ENCODE measurements around the gene PCDHB12. TPM values are rescaled to one million over a fixed set of nuclear protein-coding genes. Genes with fewer than 3 reads are reported as not detected.
"Not testable (repeated sequence)": the region's sequence is repeated elsewhere in the genome, so short reads cannot be mapped to it uniquely, and the experiment has no call there.

Gene PCDHB12
- total and polyA plus RNA-seq, 3 experiments from 2014 or later = not detected

GRCh38 chr5:141196363-141196762 lies 12.2 kb upstream of the PCDHB12 start:
- Mint-ChIP-seq H3K4me3 (no peak overlapping the region), H3K4me1 (no peaks in the 10 kb centered on the region), H3K9me3 (peaks cover 45 to 60% (median 53%) of the 10 kb centered on the region in 5 donors), H3K36me3 (peaks cover 0 to 3% (median 0%) of the 10 kb centered on the region in 3 donors), H3K27me3 (peaks cover 33 to 60% of the 10 kb centered on the region in 2 donors), H3K27ac (no peak overlapping the region)
- ChIA-PET POLR2A (no interaction called here), CTCF (no interaction called here)
- H3K27ac ChIP-seq (ENCODE audit: low read depth, low read length) = no peak overlapping the region
- no peaks in the 10 kb centered on the region for H3K36me3 ChIP-seq (ENCODE audit: insufficient read depth, low read length)
- DNase-seq = no peak
- H3K9me3 ChIP-seq (ENCODE audit: low read length) = peaks cover 5% of the 10 kb centered on the region
- H3K4me3 ChIP-seq (ENCODE audit: low read length) = no peak overlapping the region
- no peaks in the 10 kb centered on the region for H3K27me3 ChIP-seq (ENCODE audit: insufficient read depth, low read length, poor library complexity, severe bottlenecking)
- no peaks in the 10 kb centered on the region for H3K4me1 ChIP-seq (ENCODE audit: insufficient read depth, low read length)

- H3K27ac ChIP-seq (ENCODE audit: low read depth, low read length) = no peak within 1 kb of the TSS
- no peaks in the 10 kb centered on the region for H3K36me3 ChIP-seq (ENCODE audit: insufficient read depth, low read length)
- H3K27ac Mint-ChIP-seq = peak within 1 kb of the TSS in 1 of 8 donors; percentile 41
- no peaks in the 10 kb centered on the region for H3K27me3 ChIP-seq (ENCODE audit: insufficient read depth, low read length, poor library complexity, severe bottlenecking)
- peaks cover 0 to 3% (median 0%) of the 10 kb centered on the region in 3 donors for H3K36me3 Mint-ChIP-seq
- CTCF ChIA-PET = no interaction called here
- peak within 1 kb of the TSS in 1 of 7 donors; percentile 15 for H3K4me3 Mint-ChIP-seq
- no peaks in the 10 kb centered on the region for H3K4me1 ChIP-seq (ENCODE audit: insufficient read depth, low read length)
- peaks cover 39 to 52% (median 47%) of the 10 kb centered on the region in 5 donors for H3K9me3 Mint-ChIP-seq
- POLR2A ChIA-PET = no interaction called here
- H3K27me3 Mint-ChIP-seq = peaks cover 28 to 46% of the 10 kb centered on the region in 2 donors
- no peak for DNase-seq
- H3K4me3 ChIP-seq (ENCODE audit: low read length) = no peak within 1 kb of the TSS
- H3K4me1 Mint-ChIP-seq = no peaks in the 10 kb centered on the region
- peaks cover 5% of the 10 kb centered on the region for H3K9me3 ChIP-seq (ENCODE audit: low read length)
Observed at GRCh38 chr5:141199359-141200235, 8.9 kb upstream of the PCDHB12 start, which contains the start of gene PCDHB11. TSS of gene PCDHB11 (plus strand) at chr5:141199627. CDS start at chr5:141199775, 148 bp downstream.

GRCh38 chr5:141201126-141201525 lies 7.4 kb upstream of the PCDHB12 start:
- CTCF ChIA-PET, H3K27ac Mint-ChIP-seq: not testable (repeated sequence)
- H3K27me3 Mint-ChIP-seq = peaks cover 31 to 54% of the 10 kb centered on the region in 2 donors

GRCh38 chr5:141201646-141202045 lies 6.9 kb upstream of the PCDHB12 start:
- peaks cover 32 to 56% of the 10 kb centered on the region in 2 donors for H3K27me3 Mint-ChIP-seq
- CTCF ChIA-PET, H3K4me3 Mint-ChIP-seq: not testable (repeated sequence)

More at GRCh38 chr5:141201126-141201525, 7.4 kb upstream of the PCDHB12 start:
- H3K4me1 Mint-ChIP-seq; H3K36me3 Mint-ChIP-seq; H3K27ac ChIP-seq (ENCODE audit: low read depth, low read length); H3K9me3 ChIP-seq (ENCODE audit: low read length); H3K4me1 ChIP-seq (ENCODE audit: insufficient read depth, low read length); POLR2A ChIA-PET; DNase-seq; H3K27me3 ChIP-seq (ENCODE audit: insufficient read depth, low read length, poor library complexity, severe bottlenecking); H3K36me3 ChIP-seq (ENCODE audit: insufficient read depth, low read length); H3K4me3 ChIP-seq (ENCODE audit: low read length): not testable (repeated sequence)
- Mint-ChIP-seq H3K4me3 (peak overlapping the region in 1 of 7 donors; percentile 15), H3K9me3 (peaks cover 30 to 43% (median 40%) of the 10 kb centered on the region in 5 donors)

GRCh38 chr5:141210281-141210680 lies 1.8 kb downstream of the PCDHB12 start:
- H3K27me3 ChIP-seq (ENCODE audit: insufficient read depth, low read length, poor library complexity, severe bottlenecking) = peaks cover 13% of the 10 kb centered on the region
- H3K9me3 ChIP-seq (ENCODE audit: low read length); POLR2A ChIA-PET; H3K4me3 ChIP-seq (ENCODE audit: low read length); H3K27ac ChIP-seq (ENCODE audit: low read depth, low read length); CTCF ChIA-PET; H3K4me3 Mint-ChIP-seq; H3K4me1 ChIP-seq (ENCODE audit: insufficient read depth, low read length); H3K36me3 Mint-ChIP-seq; H3K4me1 Mint-ChIP-seq; H3K27ac Mint-ChIP-seq; DNase-seq; H3K36me3 ChIP-seq (ENCODE audit: insufficient read depth, low read length): not testable (repeated sequence)
- Mint-ChIP-seq H3K9me3 (peaks cover 4 to 17% (median 15%) of the 10 kb centered on the region in 5 donors), H3K27me3 (peaks cover 37 to 71% of the 10 kb centered on the region in 2 donors)

More at GRCh38 chr5:141201646-141202045, 6.9 kb upstream of the PCDHB12 start:
- H3K36me3 Mint-ChIP-seq; H3K4me3 ChIP-seq (ENCODE audit: low read length); H3K36me3 ChIP-seq (ENCODE audit: insufficient read depth, low read length); H3K27me3 ChIP-seq (ENCODE audit: insufficient read depth, low read length, poor library complexity, severe bottlenecking); POLR2A ChIA-PET; H3K4me1 ChIP-seq (ENCODE audit: insufficient read depth, low read length); H3K9me3 ChIP-seq (ENCODE audit: low read length); H3K27ac ChIP-seq (ENCODE audit: low read depth, low read length); DNase-seq; H3K4me1 Mint-ChIP-seq; H3K27ac Mint-ChIP-seq: not testable (repeated sequence)
- H3K9me3 Mint-ChIP-seq = peaks cover 25 to 38% (median 35%) of the 10 kb centered on the region in 5 donors

GRCh38 chr5:141210849-141211248 lies 2.3 kb downstream of the PCDHB12 start:
- peaks cover 36 to 69% of the 10 kb centered on the region in 2 donors for H3K27me3 Mint-ChIP-seq

GRCh38 chr5:141213656-141214339 lies 5.3 kb downstream of the PCDHB12 start, which contains the start of gene PCDHB13:
TSS of gene PCDHB13 (plus strand) at chr5:141213919. CDS start at chr5:141214124, 205 bp downstream.
- H3K27me3 Mint-ChIP-seq = peaks cover 42 to 56% of the 10 kb centered on the region in 2 donors
- POLR2A ChIA-PET; H3K27me3 ChIP-seq (ENCODE audit: insufficient read depth, low read length, poor library complexity, severe bottlenecking); H3K27ac Mint-ChIP-seq; H3K36me3 Mint-ChIP-seq; H3K4me1 Mint-ChIP-seq; DNase-seq; H3K27ac ChIP-seq (ENCODE audit: low read depth, low read length); H3K4me1 ChIP-seq (ENCODE audit: insufficient read depth, low read length); H3K4me3 ChIP-seq (ENCODE audit: low read length); CTCF ChIA-PET; H3K36me3 ChIP-seq (ENCODE audit: insufficient read depth, low read length); H3K9me3 ChIP-seq (ENCODE audit: low read length): not testable (repeated sequence)
- peak within 1 kb of the TSS in 4 of 7 donors; percentile 41 to 56 (median 48) for H3K4me3 Mint-ChIP-seq
- H3K9me3 Mint-ChIP-seq = peaks cover 15 to 34% (median 30%) of the 10 kb centered on the region in 5 donors

More at GRCh38 chr5:141210849-141211248, 2.3 kb downstream of the PCDHB12 start:
- peaks cover 13% of the 10 kb centered on the region for H3K27me3 ChIP-seq (ENCODE audit: insufficient read depth, low read length, poor library complexity, severe bottlenecking)
- DNase-seq; H3K27ac ChIP-seq (ENCODE audit: low read depth, low read length); H3K4me1 Mint-ChIP-seq; POLR2A ChIA-PET; H3K4me1 ChIP-seq (ENCODE audit: insufficient read depth, low read length); H3K9me3 ChIP-seq (ENCODE audit: low read length); CTCF ChIA-PET; H3K27ac Mint-ChIP-seq; H3K36me3 Mint-ChIP-seq; H3K4me3 Mint-ChIP-seq; H3K4me3 ChIP-seq (ENCODE audit: low read length); H3K36me3 ChIP-seq (ENCODE audit: insufficient read depth, low read length): not testable (repeated sequence)
- H3K9me3 Mint-ChIP-seq = peaks cover 4 to 18% (median 16%) of the 10 kb centered on the region in 5 donors

- H3K9me3 ChIP-seq (ENCODE audit: low read length); H3K4me1 ChIP-seq (ENCODE audit: insufficient read depth, low read length); H3K36me3 ChIP-seq (ENCODE audit: insufficient read depth, low read length); H3K4me3 ChIP-seq (ENCODE audit: low read length); POLR2A ChIA-PET; H3K27ac ChIP-seq (ENCODE audit: low read depth, low read length); H3K36me3 Mint-ChIP-seq; H3K4me3 Mint-ChIP-seq; H3K27me3 ChIP-seq (ENCODE audit: insufficient read depth, low read length, poor library complexity, severe bottlenecking); H3K4me1 Mint-ChIP-seq; DNase-seq; CTCF ChIA-PET; H3K27ac Mint-ChIP-seq: not testable (repeated sequence)
- H3K9me3 Mint-ChIP-seq = peaks cover 18 to 36% (median 30%) of the 10 kb centered on the region in 5 donors
- peaks cover 38 to 55% of the 10 kb centered on the region in 2 donors for H3K27me3 Mint-ChIP-seq
Observed at GRCh38 chr5:141214583-141214982, 6.1 kb downstream of the PCDHB12 start.
